ENCODE results near the gene SLC26A6. TPM values are rescaled to one million over a fixed set of nuclear protein-coding genes. Genes with fewer than 3 reads are reported as not detected.

Gene SLC26A6
- total and polyA plus RNA-seq, 4 donors = 4.4 to 13.1 (median 6.3) TPM

DNA sequence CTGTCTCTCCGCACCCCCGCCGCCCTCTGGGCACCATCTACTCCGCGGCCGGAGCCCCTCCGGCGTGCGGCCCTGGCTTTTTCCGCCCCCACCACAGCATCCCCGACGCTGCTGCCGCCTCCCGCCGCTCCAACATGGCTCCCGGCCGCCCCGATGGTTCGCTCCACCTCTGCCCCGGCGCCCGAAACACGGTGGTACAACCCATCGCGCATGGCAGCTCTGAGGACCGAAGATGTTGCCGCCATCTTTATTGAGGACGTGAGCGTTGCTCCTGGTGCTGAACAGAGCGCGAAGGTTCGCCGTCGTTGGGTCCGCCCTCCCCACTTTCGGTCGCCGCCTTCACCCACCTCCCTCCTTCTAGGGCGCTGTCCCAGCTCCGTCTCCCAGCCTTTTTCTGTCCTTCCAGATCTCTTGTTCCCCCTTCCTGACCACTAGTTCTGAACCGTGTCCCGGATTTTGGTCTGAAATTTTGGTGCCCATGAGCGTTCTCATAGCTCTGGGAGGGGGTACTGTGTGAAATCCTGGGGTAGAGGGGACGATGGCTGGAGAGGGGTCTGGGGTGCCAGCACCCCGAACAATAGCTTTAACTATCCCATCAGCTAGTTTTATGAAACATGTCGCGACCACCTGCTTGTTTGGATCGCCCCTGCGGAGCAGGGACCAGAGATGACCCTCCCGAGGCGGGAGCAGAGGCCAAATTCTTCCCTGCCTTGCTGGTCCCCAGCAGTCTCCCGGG, 27.7 kb upstream of the SLC26A6 start, which contains the start of gene CELSR3:
CELSR3 (minus strand) TSS at position 134 of the 736 bp plus-strand sequence. CDS start 252 bp downstream, outside the sequence.
- Histone ChIP-seq H3K9ac (ENCODE audit: low read depth in 1 of 2, low read length in 2 of 2) (no peak within 1 kb of the TSS), H3K4me1 (ENCODE audit: control insufficient read depth in 4 of 4, insufficient read depth in 4 of 4, low read length in 3 of 4) (peaks cover 0 to 15% (median 14%) of the 10 kb centered on the region in 4 donors), H3K9me3 (ENCODE audit: control insufficient read depth in 4 of 4, low read length in 3 of 4) (peaks cover 0 to 6% (median 0%) of the 10 kb centered on the region in 4 donors), H3K36me3 (ENCODE audit: control insufficient read depth in 4 of 4, insufficient read depth in 3 of 4, low read depth in 1 of 4, low read length in 3 of 4) (no peaks in the 10 kb centered on the region), H3K4me3 (ENCODE audit: low read depth in 1 of 3, low read length in 3 of 3) (peak within 1 kb of the TSS in 2 of 3 donors; percentile 49), H3K27ac (ENCODE audit: low read depth in 1 of 2, low read length in 2 of 2) (no peak within 1 kb of the TSS), H3K27me3 (ENCODE audit: control insufficient read depth in 4 of 4, insufficient read depth in 4 of 4, low read length in 3 of 4) (peaks cover 0 to 5% (median 0%) of the 10 kb centered on the region in 4 donors)
- 4% methylated on average over 52 of the region's 52 CpGs for WGBS
- DNase-seq (ENCODE audit: low spot score) = peak; percentile 58
- no peak for TF ChIP-seq HNF4G (IDR thresholded peaks at IDR 0.05)
- TF ChIP-seq YY1 (IDR thresholded peaks at IDR 0.05) = peak; percentile 85
- TF ChIP-seq JUND (IDR thresholded peaks at IDR 0.05) = no peak
- no peak for TF ChIP-seq TAF1 (conservative IDR thresholded peaks at IDR 0.05)
- TF ChIP-seq, protein P1, sequence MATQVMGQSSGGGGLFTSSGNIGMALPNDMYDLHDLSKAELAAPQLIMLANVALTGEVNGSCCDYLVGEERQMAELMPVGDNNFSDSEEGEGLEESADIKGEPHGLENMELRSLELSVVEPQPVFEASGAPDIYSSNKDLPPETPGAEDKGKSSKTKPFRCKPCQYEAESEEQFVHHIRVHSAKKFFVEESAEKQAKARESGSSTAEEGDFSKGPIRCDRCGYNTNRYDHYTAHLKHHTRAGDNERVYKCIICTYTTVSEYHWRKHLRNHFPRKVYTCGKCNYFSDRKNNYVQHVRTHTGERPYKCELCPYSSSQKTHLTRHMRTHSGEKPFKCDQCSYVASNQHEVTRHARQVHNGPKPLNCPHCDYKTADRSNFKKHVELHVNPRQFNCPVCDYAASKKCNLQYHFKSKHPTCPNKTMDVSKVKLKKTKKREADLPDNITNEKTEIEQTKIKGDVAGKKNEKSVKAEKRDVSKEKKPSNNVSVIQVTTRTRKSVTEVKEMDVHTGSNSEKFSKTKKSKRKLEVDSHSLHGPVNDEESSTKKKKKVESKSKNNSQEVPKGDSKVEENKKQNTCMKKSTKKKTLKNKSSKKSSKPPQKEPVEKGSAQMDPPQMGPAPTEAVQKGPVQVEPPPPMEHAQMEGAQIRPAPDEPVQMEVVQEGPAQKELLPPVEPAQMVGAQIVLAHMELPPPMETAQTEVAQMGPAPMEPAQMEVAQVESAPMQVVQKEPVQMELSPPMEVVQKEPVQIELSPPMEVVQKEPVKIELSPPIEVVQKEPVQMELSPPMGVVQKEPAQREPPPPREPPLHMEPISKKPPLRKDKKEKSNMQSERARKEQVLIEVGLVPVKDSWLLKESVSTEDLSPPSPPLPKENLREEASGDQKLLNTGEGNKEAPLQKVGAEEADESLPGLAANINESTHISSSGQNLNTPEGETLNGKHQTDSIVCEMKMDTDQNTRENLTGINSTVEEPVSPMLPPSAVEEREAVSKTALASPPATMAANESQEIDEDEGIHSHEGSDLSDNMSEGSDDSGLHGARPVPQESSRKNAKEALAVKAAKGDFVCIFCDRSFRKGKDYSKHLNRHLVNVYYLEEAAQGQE (IDR thresholded peaks at IDR 0.05) = peak; percentile 40
- TF ChIP-seq, protein P2, sequence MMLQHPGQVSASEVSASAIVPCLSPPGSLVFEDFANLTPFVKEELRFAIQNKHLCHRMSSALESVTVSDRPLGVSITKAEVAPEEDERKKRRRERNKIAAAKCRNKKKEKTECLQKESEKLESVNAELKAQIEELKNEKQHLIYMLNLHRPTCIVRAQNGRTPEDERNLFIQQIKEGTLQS (IDR thresholded peaks at IDR 0.05) = no peak

DNA sequence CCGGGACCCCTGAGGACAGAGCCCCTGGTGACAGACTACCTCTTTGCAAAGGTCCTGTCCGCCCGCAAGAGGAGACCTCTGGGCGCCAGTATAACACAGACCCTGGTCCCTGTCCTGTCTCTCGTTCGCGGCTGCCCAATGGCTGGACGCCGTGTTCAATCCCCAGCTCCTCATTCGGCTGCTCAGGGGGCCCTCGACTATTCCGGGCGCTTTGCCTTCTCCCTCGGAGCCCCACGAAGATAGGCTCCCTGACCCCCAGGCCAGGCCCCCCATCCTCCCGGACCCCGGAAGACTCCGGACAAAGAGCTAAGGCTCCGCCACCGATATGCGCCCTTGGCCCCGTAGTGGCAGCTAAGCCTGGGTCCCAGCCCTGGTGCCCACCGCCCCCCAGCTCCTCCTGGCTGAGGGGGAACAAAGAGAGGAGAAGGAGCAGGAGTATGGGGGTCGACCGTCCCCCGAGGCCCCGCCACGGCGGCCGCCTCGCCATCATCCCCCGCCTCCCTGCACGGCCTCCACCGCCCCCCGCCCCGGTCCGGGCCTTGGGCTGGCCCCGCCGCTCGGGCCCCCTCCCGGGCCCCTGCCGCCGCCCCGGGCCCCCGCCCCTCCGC, 27.0 kb upstream of the SLC26A6 start:
- TF ChIP-seq JUND (IDR thresholded peaks at IDR 0.05) (no peak), FOXA1 (IDR thresholded peaks at IDR 0.05) (no peak), HNF4G (IDR thresholded peaks at IDR 0.05) (no peak), HNF4A (conservative IDR thresholded peaks at IDR 0.05) (no peak), YY1 (IDR thresholded peaks at IDR 0.05) (no peak), RAD21 (IDR thresholded peaks at IDR 0.05) (no peak), GABPA (IDR thresholded peaks at IDR 0.05 in 1 of 2, conservative IDR thresholded peaks at IDR 0.05 in 1 of 2) (no peak), FOXA2 (IDR thresholded peaks at IDR 0.05) (no peak), SP1 (IDR thresholded peaks at IDR 0.05) (no peak), NR2F2 (IDR thresholded peaks at IDR 0.05) (no peak), RXRA (IDR thresholded peaks at IDR 0.05) (no peak), TAF1 (conservative IDR thresholded peaks at IDR 0.05) (no peak), EGR1 (IDR thresholded peaks at IDR 0.05; ENCODE audit: low read depth in 2 of 2) (no peak)
- TF ChIP-seq, protein P3, sequence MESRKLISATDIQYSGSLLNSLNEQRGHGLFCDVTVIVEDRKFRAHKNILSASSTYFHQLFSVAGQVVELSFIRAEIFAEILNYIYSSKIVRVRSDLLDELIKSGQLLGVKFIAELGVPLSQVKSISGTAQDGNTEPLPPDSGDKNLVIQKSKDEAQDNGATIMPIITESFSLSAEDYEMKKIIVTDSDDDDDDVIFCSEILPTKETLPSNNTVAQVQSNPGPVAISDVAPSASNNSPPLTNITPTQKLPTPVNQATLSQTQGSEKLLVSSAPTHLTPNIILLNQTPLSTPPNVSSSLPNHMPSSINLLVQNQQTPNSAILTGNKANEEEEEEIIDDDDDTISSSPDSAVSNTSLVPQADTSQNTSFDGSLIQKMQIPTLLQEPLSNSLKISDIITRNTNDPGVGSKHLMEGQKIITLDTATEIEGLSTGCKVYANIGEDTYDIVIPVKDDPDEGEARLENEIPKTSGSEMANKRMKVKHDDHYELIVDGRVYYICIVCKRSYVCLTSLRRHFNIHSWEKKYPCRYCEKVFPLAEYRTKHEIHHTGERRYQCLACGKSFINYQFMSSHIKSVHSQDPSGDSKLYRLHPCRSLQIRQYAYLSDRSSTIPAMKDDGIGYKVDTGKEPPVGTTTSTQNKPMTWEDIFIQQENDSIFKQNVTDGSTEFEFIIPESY (IDR thresholded peaks at IDR 0.05) = no peak
- TF ChIP-seq, protein P2 (IDR thresholded peaks at IDR 0.05) = no peak
- TF ChIP-seq, protein P1 (IDR thresholded peaks at IDR 0.05) = no peak
- TF ChIP-seq, protein P4, sequence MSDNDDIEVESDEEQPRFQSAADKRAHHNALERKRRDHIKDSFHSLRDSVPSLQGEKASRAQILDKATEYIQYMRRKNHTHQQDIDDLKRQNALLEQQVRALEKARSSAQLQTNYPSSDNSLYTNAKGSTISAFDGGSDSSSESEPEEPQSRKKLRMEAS (IDR thresholded peaks at IDR 0.05) = no peak
- TF ChIP-seq, protein P5, sequence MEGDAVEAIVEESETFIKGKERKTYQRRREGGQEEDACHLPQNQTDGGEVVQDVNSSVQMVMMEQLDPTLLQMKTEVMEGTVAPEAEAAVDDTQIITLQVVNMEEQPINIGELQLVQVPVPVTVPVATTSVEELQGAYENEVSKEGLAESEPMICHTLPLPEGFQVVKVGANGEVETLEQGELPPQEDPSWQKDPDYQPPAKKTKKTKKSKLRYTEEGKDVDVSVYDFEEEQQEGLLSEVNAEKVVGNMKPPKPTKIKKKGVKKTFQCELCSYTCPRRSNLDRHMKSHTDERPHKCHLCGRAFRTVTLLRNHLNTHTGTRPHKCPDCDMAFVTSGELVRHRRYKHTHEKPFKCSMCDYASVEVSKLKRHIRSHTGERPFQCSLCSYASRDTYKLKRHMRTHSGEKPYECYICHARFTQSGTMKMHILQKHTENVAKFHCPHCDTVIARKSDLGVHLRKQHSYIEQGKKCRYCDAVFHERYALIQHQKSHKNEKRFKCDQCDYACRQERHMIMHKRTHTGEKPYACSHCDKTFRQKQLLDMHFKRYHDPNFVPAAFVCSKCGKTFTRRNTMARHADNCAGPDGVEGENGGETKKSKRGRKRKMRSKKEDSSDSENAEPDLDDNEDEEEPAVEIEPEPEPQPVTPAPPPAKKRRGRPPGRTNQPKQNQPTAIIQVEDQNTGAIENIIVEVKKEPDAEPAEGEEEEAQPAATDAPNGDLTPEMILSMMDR (IDR thresholded peaks at IDR 0.05; ENCODE audit: low read depth, low read length, missing input control) = no peak
- no peak overlapping the region for H3K9ac ChIP-seq (ENCODE audit: low read depth in 1 of 2, low read length in 2 of 2)
- no peak overlapping the region for H3K4me3 ChIP-seq (ENCODE audit: low read depth in 1 of 3, low read length in 3 of 3)
- no peaks in the 10 kb centered on the region for H3K36me3 ChIP-seq (ENCODE audit: control insufficient read depth in 4 of 4, insufficient read depth in 3 of 4, low read depth in 1 of 4, low read length in 3 of 4)
- DNase-seq (ENCODE audit: low spot score) = no peak
- peaks cover 0 to 5% (median 0%) of the 10 kb centered on the region in 4 donors for H3K27me3 ChIP-seq (ENCODE audit: control insufficient read depth in 4 of 4, insufficient read depth in 4 of 4, low read length in 3 of 4)
- peaks cover 0 to 15% (median 14%) of the 10 kb centered on the region in 4 donors for H3K4me1 ChIP-seq (ENCODE audit: control insufficient read depth in 4 of 4, insufficient read depth in 4 of 4, low read length in 3 of 4)
- no peak overlapping the region for H3K27ac ChIP-seq (ENCODE audit: low read depth in 1 of 2, low read length in 2 of 2)
- peaks cover 0 to 6% (median 0%) of the 10 kb centered on the region in 4 donors for H3K9me3 ChIP-seq (ENCODE audit: control insufficient read depth in 4 of 4, low read length in 3 of 4)
- 5% methylated on average over 46 of the region's 46 CpGs for WGBS
